HG02588 (cell line): ENCODE results near the gene ADAD2.

Experiments used
- ATAC-seq: cut with Tn5 transposase; IDR thresholded peaks from one replicate; pipeline ENCODE4 v1.9.1; 2021; ENCODE audit warnings: mild to moderate bottlenecking, moderate library complexity; ENCODE audit not compliant: unreplicated experiment

The ADAD2 gene

GRCh38 chr16:84220851-84221250 lies 29.9 kb downstream of the ADAD2 start:
- ATAC-seq: no peak

- no peak for ATAC-seq
These were observed 32.5 kb downstream of the ADAD2 start for GRCh38 chr16:84223456-84223855.

- ATAC-seq: no peak
These were observed 33.6 kb downstream of the ADAD2 start for GRCh38 chr16:84224554-84224953.

GRCh38 chr16:84225126-84225525 lies 34.2 kb downstream of the ADAD2 start:
- no peak for ATAC-seq

GRCh38 chr16:84225571-84225970 lies 34.6 kb downstream of the ADAD2 start:
- ATAC-seq: no peak

GRCh38 chr16:84226026-84226425 lies 35.1 kb downstream of the ADAD2 start:
- ATAC-seq: no peak

GRCh38 chr16:84227548-84227947 lies 36.6 kb downstream of the ADAD2 start:
- no peak for ATAC-seq

- ATAC-seq: no peak
These were observed 37.4 kb downstream of the ADAD2 start for GRCh38 chr16:84228256-84228838.

- no peak for ATAC-seq
These were observed 38.5 kb downstream of the ADAD2 start for GRCh38 chr16:84229471-84229870.

- ATAC-seq: no peak
These were observed 41.1 kb downstream of the ADAD2 start for GRCh38 chr16:84232060-84232459.

GRCh38 chr16:84232969-84233368 lies 42.0 kb downstream of the ADAD2 start:
- no peak for ATAC-seq

GRCh38 chr16:84233748-84234147 lies 42.8 kb downstream of the ADAD2 start:
- no peak for ATAC-seq

- no peak for ATAC-seq
These were observed 43.6 kb downstream of the ADAD2 start for GRCh38 chr16:84234321-84235241.

- ATAC-seq: no peak
These were observed 45.7 kb downstream of the ADAD2 start for GRCh38 chr16:84236671-84237070.

GRCh38 chr16:84237994-84238750 lies 47.2 kb downstream of the ADAD2 start:
- no peak for ATAC-seq

- ATAC-seq: no peak
These were observed 48.3 kb downstream of the ADAD2 start for GRCh38 chr16:84239141-84239769.

- no peak for ATAC-seq
These were observed 49.0 kb downstream of the ADAD2 start, which contains the start of gene KCNG4 for GRCh38 chr16:84239909-84240308. KCNG4 (minus strand) TSS chr16:84240012; CDS start chr16:84237485, 2,527 bp downstream.

GRCh38 chr16:84240455-84240854 lies 49.5 kb downstream of the ADAD2 start:
- ATAC-seq: no peak

- no peak for ATAC-seq
These were observed 50.8 kb downstream of the ADAD2 start for GRCh38 chr16:84241778-84242177.

- no peak for ATAC-seq
These were observed 51.9 kb downstream of the ADAD2 start for GRCh38 chr16:84242839-84243238.

- no peak for ATAC-seq
These were observed 52.8 kb downstream of the ADAD2 start for GRCh38 chr16:84243732-84244131.
